GM18508 (cell line): ENCODE data around the gene NCEH1.
"Not testable (repeated sequence)": the region's sequence is repeated elsewhere in the genome, so short reads cannot be mapped to it uniquely, and the experiment has no call there.

Source experiments
- ATAC-seq: cut with Tn5 transposase; IDR thresholded peaks from one replicate; pipeline ENCODE4 v1.9.1; 2021; ENCODE audit warnings: moderate number of reproducible peaks; ENCODE audit not compliant: insufficient read depth, unreplicated experiment

NCEH1 gene

GRCh38 chr3:172710664-172711453, at the start of gene NCEH1:
TSS of gene NCEH1 (minus strand) at chr3:172711067. CDS start at chr3:172710984, 83 bp downstream.
- peak; percentile 99 for ATAC-seq

- ATAC-seq: not testable (repeated sequence)
Measured at GRCh38 chr3:172760416-172760815, 49.5 kb upstream of the NCEH1 start.

GRCh38 chr3:172753125-172753524, 42.3 kb upstream of the NCEH1 start:
- no peak for ATAC-seq

- no peak for ATAC-seq
Measured at GRCh38 chr3:172752651-172753050, 41.8 kb upstream of the NCEH1 start.

DNA sequence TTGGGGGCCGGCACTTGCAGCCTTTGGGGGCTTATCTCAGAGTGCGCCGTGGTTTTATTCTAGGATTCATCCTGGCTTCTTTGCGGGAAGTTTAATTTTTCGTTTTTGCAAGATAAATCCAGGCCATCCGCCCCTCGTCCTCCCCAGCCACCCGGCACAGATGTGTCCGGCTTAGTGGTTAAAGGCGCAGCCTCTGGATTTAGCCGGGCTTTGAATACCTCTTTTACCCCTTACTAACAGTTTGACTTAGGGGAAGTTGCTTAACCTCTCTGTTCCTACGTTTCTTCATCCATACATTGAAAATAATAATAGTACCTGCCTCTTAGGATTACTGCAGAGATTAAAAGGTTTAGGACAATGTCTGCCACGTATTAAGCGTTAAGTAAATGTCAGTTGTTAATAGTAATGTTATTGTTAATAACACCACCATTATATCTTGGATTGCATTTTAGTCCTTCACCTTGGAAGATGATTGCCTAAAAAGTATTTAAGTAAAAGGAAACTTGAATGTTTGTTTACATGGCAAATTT, 40.4 kb upstream of the NCEH1 start:
- ATAC-seq: no peak

DNA sequence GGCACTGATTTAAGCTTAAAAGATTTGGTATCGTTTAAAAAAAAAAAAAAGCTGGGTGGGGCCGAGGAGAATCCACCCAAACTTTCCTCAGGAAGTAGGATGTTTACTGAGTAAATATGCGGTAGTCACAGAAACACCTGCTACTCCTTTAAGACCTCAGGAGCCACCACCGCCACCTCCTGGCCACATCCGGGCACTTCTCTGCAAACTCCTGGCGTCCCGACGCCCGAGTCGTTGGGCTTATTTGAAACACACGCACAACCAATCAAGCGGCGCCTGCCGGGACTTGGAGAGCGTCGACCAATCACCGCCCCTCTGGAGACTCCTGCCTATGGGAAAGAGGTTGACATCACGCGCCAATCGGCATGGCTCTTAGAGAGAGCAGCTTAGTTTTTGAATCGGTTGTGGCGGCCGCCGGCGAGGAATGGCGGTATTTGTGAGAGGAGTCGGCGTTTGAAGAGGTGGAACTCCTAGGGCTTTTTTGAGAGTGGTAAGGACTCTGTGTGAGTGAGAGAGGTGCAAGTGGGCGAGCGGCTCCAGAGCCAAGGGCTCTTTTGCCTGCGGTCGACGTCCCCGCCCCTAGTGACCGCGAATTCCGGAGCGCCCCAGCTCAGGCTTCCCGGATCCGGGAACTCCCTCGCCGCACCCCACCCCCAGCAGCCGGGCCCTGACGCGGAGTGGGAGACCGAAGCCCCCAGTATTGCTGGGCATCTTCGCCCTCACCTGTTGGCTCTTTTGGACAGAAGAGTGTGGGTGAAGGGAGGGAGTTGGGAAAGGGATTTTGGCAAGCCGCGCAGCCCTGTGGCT, 39.7 kb upstream of the NCEH1 start, which contains the start of gene ECT2:
Gene ECT2 (plus strand): TSS at position 359 of the 807 bp plus-strand sequence. CDS start 3,805 bp downstream, outside the sequence.
- ATAC-seq: peak; percentile 97

DNA sequence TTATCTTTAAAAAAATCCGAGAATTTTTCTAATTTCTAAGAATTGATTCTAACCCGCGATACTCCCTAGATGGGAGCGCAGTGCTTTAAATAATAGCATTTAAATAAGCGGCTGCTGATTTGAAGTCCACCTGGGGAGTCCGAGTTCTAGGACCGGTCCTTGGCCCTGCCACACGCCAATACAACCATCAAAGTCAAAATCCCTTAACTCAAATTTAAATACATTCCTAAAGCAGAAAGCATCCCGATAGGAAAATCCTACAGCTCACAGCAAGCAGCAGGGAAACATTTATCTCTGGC, 39.2 kb upstream of the NCEH1 start:
- ATAC-seq: no peak

DNA sequence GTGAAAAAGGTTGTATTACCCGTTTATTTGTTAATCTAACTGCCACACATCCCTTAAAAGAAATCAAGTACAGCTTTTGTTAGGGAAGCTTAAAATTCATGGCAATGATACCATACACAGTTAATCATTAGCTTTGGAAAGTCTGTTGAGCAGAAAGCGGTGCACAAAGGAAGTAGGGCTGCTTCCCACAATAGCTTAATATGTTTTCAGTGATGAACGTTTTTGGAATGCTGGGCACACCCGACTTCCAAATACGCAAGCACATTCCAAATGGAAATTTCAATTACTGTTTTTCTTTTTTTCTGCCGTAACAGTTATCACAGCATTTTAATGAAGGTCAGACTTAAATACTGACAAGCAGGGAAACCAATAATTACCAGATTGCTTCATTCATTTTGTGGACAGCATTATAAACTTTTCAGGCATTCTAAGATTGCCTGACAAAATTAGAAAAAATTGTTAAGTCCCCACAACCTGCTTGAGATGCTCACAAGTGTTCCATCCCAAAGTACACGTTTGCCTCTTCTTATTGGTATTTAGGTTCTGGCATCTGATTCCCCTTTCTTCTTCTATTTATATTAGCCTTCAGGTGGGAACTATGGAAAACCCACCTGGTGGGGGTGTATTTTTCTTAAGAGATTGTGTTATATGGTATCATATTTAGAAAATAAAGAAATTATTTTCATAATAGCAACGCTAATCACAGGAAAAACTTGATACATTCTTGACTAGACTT, 38.5 kb upstream of the NCEH1 start:
- ATAC-seq: no peak

DNA sequence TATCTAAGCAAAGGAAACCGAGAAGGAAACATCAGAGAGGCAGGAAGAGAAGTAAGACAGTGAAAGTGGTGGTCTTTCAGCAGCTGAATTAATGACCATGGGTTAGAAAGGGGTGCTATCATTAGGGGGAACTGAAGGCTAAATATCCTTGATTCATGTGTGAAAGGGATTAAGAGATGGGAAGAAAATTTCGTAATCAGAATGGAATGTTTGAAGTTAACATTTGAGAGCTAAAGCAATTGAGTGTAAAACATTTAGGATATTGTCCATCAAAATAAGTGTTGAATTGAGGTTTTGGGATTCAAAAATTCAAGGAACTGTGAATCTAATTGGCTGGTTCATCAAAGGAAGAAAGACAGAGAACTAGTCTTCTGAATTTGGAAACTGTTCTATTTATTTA, 35.6 kb upstream of the NCEH1 start:
- ATAC-seq: no peak

GRCh38 chr3:172739462-172739861, 28.6 kb upstream of the NCEH1 start:
- no peak for ATAC-seq

DNA sequence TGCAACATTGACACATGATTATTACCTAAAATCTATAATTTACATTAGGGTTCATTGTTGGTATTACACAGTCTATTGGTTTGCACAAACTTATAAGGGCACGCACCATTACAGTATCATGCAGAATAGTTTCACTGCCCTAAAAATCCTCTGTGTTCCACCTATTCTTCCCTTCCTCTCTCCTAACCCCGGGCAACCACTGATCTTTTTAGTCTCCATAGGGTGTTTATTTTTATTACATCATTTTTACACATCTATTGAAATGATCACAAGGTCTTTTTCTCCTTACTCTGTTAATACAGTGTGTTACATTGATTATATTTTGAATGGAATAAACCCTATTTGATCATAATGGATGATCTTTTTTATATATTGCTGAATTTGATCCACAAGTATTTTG, 24.1 kb upstream of the NCEH1 start:
- no peak for ATAC-seq

DNA sequence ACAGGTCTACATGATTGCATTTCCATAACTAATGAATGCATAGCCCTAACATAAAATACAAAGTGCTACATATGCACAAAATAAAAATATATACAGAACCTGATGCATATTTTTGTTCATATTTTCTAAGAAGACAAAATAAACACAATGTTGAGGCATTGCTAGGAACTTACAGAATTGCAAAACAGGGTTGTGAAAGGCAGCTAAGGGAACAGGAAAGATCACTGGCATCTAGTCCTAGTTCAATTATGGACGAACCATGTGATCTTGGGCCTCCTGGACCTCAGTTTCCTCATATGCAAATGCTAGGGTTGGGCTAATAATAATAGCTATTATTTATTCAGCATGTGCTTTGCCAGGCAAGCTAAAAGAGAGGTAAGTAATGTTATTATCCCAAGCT, 15.5 kb upstream of the NCEH1 start:
- no peak for ATAC-seq

DNA sequence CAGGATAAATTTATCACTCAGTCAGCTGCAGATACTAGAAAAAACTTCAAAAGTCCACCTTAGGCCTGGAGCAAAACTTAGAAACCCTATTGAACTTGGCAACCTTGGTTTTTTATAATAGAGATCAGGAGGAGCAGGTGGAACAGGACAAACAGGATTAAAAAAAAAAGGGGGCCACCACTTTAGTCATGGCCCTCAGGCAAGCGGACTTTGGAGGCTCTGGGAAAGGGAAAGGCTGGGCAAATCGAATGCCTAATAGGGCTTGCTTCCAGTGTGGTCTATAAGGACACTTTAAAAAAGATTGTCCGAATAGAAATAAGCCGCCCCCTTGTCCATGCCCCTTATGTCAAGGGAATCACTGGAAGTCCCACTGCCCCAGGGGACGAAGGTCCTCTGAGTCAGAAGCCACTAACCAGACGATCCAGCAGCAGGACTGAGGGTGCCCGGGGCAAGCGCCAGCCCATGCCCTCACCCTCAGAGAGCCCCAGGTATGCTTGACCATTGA, 11.7 kb upstream of the NCEH1 start:
- ATAC-seq: not testable (repeated sequence)

DNA sequence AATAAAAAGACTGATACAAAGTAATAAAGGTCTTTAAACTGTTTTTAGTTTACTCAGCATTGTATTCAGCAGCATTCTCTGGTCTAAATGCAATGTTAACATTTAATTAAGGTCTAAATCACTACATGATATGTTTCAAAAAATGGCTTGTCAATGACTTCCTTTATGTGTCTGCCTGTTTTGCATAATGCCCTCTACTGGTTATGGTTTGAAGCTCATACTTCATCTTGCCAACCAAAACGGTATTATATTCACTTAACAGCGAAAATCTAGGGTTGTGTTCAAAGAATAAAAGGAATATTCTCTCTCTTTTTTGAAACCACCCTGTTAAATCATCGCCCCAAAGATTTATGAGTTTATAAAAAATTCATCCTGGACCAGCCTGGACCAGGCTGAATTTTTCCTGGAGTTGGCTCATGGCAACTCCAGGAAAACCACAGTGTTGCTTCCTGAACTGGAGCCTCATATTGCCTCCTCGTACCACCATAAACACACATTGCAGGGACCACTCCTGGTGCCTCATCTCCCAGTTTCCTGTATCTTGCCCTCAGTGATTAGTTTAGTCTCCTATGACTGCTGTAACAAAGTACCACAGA, 6.7 kb upstream of the NCEH1 start:
- no peak for ATAC-seq

GRCh38 chr3:172716476-172716875, 5.6 kb upstream of the NCEH1 start:
- no peak for ATAC-seq

DNA sequence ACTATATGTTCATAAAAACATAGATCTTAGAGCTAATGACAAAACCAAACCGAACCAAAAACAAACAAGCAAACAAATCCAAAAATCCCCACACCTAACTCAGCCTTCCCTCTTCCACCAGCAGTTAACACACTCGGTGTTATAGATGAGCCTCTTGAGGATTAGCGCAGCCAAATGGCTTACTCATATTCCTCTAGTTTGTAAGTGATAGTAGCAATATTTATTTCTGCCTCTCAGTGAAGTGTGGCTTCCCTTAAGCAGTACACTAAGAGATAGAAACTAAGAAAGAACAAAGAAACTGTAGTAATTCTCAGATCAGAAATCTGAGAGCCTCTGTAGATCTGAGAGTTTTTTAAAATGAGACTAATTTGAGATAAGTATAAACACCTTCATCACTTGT, 2.4 kb upstream of the NCEH1 start:
- no peak for ATAC-seq

GRCh38 chr3:172711454-172711795, 558 bp upstream of the NCEH1 start:
- peak; percentile 11 for ATAC-seq

- no peak for ATAC-seq
Measured at GRCh38 chr3:172709774-172710663, 848 bp downstream of the NCEH1 start.
